ENCODE measurements around the gene LIX1L. TPM values are rescaled to one million over a fixed set of nuclear protein-coding genes. Genes with fewer than 3 reads are reported as not detected.

LIX1L gene
- total RNA-seq, 1 experiment from 2014 or later, result 45.1 TPM

DNA sequence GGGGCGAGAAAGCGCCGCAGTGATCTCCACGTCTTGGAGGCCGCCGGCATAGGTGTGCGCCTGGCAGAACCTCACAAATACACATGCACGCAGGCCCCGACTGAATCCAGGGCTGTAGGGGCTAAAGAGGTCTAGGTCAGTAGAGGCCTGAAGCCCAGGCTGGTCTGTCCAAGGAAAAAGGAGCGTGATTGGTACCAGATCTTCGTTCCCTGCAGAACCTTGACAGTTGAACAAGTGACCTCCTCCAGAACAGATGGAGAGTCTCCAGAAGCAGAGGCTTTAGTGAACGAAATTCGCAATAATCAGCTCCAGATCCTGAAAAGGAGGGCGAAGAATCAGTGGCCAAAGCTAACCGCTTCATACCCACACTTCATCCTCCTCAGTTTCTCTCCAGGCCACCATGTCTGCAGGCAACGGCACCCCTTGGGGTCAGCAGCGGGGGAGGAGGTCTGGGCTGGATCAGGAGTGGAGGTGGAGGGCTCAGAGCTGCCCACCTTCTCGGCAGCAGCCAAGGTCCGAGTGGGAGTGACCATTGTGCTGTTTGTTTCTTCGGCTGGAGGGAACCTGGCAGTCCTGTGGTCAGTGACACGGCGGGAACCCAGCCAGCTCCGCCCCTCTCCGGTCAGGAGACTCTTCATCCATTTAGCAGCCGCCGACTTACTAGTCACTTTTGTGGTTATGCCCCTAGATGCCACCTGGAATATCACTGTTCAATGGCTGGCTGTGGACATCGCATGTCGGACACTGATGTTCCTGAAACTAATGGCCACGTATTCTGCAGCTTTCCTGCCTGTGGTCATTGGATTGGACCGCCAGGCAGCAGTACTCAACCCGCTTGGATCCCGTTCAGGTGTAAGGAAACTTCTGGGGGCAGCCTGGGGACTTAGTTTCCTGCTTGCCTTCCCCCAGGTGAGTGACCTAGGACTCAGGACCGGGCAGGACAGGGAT is 38.6 kb downstream of the LIX1L start:
- peak; percentile 55 for DNase-seq (ENCODE audit: low read depth, low spot score)
- in situ Hi-C loops (cut with HindIII; ENCODE audit: low pct_unique_long_range_greater_than_20kb, low sequenced_read_pairs), result no loop called here

DNA sequence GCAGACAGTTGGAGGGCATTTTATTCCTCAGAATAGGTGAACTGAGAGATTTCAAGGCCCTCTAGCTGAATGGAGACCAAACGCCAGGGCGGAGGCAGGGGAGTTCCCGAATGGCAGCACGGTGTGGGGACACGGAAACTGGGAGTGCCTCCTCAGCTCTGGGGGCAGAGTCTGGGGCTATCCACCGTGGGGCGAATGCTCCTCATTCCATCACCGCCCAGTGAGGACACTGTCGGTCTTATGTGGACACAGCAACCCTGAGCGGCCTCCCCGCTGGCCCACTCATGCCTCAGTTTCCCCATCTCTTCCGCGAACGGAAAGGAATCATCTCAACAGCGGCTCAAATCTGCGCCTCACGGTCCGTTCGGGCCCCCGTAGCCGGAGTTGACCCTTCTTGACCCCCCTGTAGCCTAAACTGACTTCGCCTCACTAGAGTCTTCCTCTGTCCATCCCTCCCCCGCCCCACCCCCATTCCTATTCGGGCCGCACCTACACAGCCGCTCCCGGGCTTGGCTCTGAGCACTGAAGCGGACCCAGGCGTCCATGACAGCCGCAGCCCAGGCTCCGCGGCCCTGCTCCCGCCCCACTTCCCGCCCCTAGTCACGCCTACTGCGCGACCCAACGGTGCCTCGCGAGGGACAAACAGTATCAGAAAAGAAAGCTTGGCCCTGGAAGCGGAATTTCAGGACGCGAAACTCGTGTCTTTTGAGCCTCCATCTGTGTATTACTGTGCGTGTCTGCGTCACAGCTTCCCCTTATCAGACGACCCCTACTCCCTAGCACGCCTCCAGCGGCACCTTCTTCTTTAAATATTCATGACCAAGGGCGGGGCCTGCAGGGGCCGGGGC is 39.4 kb downstream of the LIX1L start, which contains the start of gene PEX11B:
Gene PEX11B, minus strand, starts transcription at position 574 of the 848 bp plus-strand sequence. Its CDS starts 29 bp downstream, at position 545.
- DNase-seq (ENCODE audit: low read depth, low spot score), result peak; percentile 92
- in situ Hi-C loops (cut with HindIII; ENCODE audit: low pct_unique_long_range_greater_than_20kb, low sequenced_read_pairs), result no loop called here

DNA sequence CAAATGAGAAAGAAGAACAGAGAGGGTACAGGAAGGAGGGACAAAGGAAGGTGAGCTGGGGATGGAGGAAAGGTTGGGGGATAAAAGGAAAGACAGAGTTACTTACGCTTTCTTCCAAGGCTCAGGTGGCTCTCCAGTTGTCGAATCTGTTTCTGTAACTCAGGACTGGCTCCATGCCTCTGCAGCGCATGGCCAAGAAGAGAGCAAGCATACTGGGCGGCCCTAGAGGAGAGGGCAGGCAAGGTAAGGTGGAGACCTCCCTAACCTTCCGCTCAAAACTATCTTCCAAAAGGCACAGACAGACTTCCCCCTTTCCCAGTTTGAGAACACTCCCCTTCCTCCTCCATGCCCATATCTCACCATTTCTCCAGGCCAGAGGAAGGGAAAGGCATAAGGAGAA is 40.2 kb downstream of the LIX1L start:
- DNase-seq (ENCODE audit: low read depth, low spot score), result no peak
- in situ Hi-C loops (cut with HindIII; ENCODE audit: low pct_unique_long_range_greater_than_20kb, low sequenced_read_pairs), result no loop called here

DNA sequence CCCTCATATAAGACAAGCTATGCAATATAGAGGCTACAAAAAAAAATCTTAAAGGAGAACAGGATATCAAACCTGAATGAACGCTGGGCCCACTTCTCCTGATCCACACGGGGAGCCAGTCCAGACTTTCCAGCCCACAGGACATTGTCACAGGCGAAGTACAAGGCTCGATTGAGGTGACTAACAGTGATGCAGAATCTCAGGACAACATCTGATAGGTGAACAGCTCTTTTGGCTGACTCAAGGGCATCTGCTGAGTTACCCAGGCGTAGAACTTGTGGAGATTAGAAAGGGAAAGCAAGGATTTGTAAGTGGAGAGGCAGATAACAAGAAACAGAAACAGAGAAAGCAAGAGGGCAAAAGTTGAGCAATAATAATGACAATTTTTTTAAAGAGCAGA is 41.1 kb downstream of the LIX1L start:
- in situ Hi-C loops (cut with HindIII; ENCODE audit: low pct_unique_long_range_greater_than_20kb, low sequenced_read_pairs), result no loop called here
- no peak for DNase-seq (ENCODE audit: low read depth, low spot score)

DNA sequence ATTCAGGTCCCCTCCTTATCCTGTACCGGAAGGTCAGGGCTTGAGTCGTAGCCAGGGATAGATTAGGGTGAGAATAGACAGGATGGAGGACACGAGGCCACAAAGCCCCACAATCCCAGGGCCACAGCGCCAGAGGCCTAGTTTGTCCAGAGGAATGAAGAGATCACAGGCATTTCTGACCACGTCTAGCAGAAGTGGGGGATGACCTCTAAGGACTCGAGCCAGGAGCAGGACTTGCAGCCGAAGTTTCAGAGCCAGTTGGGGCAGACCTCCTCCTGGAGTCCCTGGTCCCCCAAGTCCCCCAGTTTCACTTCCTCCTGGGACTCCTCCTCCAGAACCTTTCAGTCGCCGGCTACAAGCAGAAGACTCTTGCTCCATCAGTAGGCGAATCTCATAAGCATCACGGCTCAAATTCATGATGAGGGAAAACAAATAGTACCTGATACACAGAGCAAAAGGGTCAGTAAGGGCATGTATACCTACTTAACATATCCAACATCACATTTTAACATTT is 45.6 kb downstream of the LIX1L start:
- DNase-seq (ENCODE audit: low read depth, low spot score), result no peak
- in situ Hi-C loops (cut with HindIII; ENCODE audit: low pct_unique_long_range_greater_than_20kb, low sequenced_read_pairs), result no loop called here

GRCh38 chr1:145908653-145909052 is 49.2 kb downstream of the LIX1L start:
- no peak for DNase-seq (ENCODE audit: low read depth, low spot score)
- in situ Hi-C loops (cut with HindIII; ENCODE audit: low pct_unique_long_range_greater_than_20kb, low sequenced_read_pairs), result no loop called here

DNA sequence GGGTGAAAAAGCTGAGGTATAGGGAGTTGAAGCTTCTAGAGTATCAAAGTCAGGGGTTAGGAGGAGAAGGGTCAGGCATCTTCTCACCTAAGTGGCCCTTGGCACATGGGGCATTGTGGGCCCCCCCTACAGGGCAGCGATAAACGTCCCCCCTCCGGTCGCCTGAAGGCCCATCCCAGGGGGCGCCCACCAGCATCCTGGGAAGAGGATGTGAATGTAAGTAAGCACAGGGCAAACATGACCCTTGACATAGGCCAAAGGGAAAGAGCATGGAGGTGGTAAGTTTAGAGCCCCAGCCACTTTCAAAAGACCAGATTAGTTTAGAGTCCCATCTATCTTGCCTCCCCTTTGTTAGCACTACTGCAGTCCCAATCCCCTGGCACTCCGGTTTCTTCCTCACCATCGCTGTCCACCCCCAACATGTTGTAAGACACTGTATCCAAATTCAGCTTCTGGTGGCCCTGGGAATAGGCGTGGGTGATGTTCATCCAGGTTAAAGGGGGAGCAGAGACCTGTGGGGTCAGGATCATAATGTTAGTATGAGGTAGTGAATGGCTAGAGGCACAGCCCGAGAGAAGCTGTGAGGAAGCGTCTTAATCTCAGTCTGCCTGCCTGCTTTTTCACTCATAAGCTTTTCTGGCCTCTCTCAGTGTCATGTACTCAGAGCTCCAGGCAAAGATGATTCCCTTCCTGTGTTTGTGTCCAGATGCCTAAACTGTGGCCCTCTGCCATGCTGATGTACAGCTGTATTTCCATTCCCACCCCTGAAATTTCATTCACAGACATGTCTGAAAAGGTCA is 50.7 kb downstream of the LIX1L start:
- DNase-seq (ENCODE audit: low read depth, low spot score), result no peak
- in situ Hi-C loops (cut with HindIII; ENCODE audit: low pct_unique_long_range_greater_than_20kb, low sequenced_read_pairs), result no loop called here

GRCh38 chr1:145901312-145902021 is 56.4 kb downstream of the LIX1L start:
- in situ Hi-C loops (cut with HindIII; ENCODE audit: low pct_unique_long_range_greater_than_20kb, low sequenced_read_pairs), result no loop called here

GRCh38 chr1:145898756-145899155 is 59.1 kb downstream of the LIX1L start:
- DNase-seq (ENCODE audit: low read depth, low spot score), result no peak
- in situ Hi-C loops (cut with HindIII; ENCODE audit: low pct_unique_long_range_greater_than_20kb, low sequenced_read_pairs), result no loop called here

More at GRCh38 chr1:145901312-145902021, 56.4 kb downstream of the LIX1L start:
- DNase-seq (ENCODE audit: low read depth, low spot score), result peak; percentile 25

- in situ Hi-C loops (cut with HindIII; ENCODE audit: low pct_unique_long_range_greater_than_20kb, low sequenced_read_pairs), result no loop called here
Measured at GRCh38 chr1:145897969-145898368, 59.8 kb downstream of the LIX1L start.

GRCh38 chr1:145895471-145895870 is 62.3 kb downstream of the LIX1L start:
- in situ Hi-C loops (cut with HindIII; ENCODE audit: low pct_unique_long_range_greater_than_20kb, low sequenced_read_pairs), result no loop called here
- DNase-seq (ENCODE audit: low read depth, low spot score), result no peak

More at GRCh38 chr1:145897969-145898368, 59.8 kb downstream of the LIX1L start:
- DNase-seq (ENCODE audit: low read depth, low spot score), result peak; percentile 36

- DNase-seq (ENCODE audit: low read depth, low spot score), result no peak
- in situ Hi-C loops (cut with HindIII; ENCODE audit: low pct_unique_long_range_greater_than_20kb, low sequenced_read_pairs), result no loop called here
Measured at GRCh38 chr1:145893306-145894055, 64.3 kb downstream of the LIX1L start.

GRCh38 chr1:145892486-145893087 is 65.2 kb downstream of the LIX1L start:
- in situ Hi-C loops (cut with HindIII; ENCODE audit: low pct_unique_long_range_greater_than_20kb, low sequenced_read_pairs), result no loop called here
- DNase-seq (ENCODE audit: low read depth, low spot score), result no peak

DNA sequence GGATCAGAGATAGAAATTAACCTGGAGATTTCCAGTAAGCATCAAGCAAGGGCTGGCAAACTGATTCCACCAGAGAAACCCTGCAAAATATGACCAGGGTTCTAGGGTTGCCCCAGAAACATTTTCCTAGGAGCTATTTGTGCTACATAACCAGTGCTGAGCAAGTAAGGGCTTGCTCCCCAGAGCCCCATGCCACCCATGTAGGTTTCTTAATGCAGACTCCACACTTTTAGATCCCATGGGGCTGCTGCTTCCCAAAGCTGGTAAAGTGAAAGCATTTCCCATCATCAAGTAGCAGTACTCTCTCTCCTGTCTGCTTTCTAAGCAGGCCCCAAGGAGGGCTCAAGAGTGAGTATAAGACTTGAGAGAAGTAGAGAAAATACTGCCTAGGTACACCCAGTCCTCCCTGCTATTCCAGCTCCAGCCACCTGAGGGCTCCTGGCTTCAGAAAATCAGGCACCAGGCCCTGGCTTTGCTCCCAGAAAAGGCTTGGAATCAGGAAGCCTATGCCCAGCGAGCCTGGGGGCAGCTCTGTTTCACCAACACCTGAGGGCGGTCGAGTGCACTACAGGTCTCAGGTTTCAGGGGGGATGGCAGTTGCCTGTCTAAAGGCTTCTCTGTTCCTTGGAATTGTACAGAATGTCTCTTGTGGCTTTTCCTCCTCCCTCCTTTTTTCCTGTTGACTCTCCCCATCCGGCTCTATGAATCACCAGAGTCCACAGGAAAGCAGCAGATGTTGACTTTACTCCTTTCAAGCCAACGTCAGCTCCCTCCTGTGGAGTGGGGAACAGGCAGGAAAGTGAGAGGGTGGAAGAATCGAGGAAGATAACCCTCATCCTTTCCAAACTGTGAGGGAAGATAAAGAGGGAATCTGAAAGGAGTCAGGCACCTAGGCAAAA is 66.0 kb downstream of the LIX1L start:
- DNase-seq (ENCODE audit: low read depth, low spot score), result peak; percentile 100
- in situ Hi-C loops (cut with HindIII; ENCODE audit: low pct_unique_long_range_greater_than_20kb, low sequenced_read_pairs), result no loop called here

GRCh38 chr1:145891143-145891542 is 66.7 kb downstream of the LIX1L start:
- DNase-seq (ENCODE audit: low read depth, low spot score), result peak; percentile 28
- in situ Hi-C loops (cut with HindIII; ENCODE audit: low pct_unique_long_range_greater_than_20kb, low sequenced_read_pairs), result no loop called here
